IPS-20b (cell line): ENCODE measurements around the gene AGBL4.

ENCODE experiments used
- H3K27ac ChIP-seq: one replicate; pipeline ENCODE4 v1.5.1; 2013; ENCODE audit warnings: low read length
- H3K27me3 ChIP-seq: 2 replicates; pipeline ENCODE4 v1.6.1; 2013; ENCODE audit warnings: mild to moderate bottlenecking, low read length, inconsistent platforms; ENCODE audit not compliant: insufficient read depth
- H3K36me3 ChIP-seq: 2 replicates; pipeline ENCODE4 v1.6.1; 2013; ENCODE audit warnings: low read depth, mild to moderate bottlenecking, inconsistent platforms, low read length, moderate library complexity; ENCODE audit not compliant: insufficient read depth
- H3K4me1 ChIP-seq: 2 replicates; pipeline ENCODE4 v1.6.1; 2013; ENCODE audit warnings: mild to moderate bottlenecking, control low read depth, inconsistent platforms, low read length, moderate library complexity; ENCODE audit not compliant: insufficient read depth
- H3K4me3 ChIP-seq: 2 replicates; pipeline ENCODE4 v1.5.1; 2013; ENCODE audit warnings: mild to moderate bottlenecking, low read length, inconsistent platforms
- H3K9ac ChIP-seq: 2 replicates; pipeline ENCODE4 v1.6.1; 2013; ENCODE audit warnings: low read depth, mild to moderate bottlenecking, inconsistent platforms, low read length, moderate library complexity
- H3K9me3 ChIP-seq: 2 replicates; pipeline ENCODE4 v1.6.1; 2013; ENCODE audit warnings: mild to moderate bottlenecking, low read depth, low read length, inconsistent platforms; ENCODE audit not compliant: insufficient read depth

The AGBL4 gene

DNA sequence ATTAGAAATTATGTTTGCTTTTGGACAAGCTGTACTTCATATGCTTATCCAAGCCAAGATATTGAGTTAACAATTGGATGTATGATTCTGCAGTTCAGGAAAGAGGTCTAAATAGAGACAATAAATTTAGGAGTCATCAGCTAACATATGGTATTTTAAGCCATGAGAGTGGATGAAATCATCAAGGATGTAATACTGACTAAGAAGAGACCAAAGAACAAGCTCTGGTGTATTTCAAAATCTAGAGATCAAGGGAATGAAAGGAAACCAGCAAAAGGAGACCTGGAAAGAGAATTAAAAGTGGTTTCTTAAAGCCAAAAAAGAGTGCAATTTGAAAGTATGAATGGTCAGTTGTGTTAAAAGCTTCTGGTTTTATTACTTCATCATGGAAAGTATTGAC, 1063.4 kb downstream of the AGBL4 start:
- Histone ChIP-seq H3K27me3 (no peaks in the 10 kb centered on the region), H3K4me3 (no peak overlapping the region), H3K27ac (no peak overlapping the region), H3K4me1 (no peaks in the 10 kb centered on the region), H3K36me3 (no peaks in the 10 kb centered on the region), H3K9ac (no peak overlapping the region), H3K9me3 (no peaks in the 10 kb centered on the region)

DNA sequence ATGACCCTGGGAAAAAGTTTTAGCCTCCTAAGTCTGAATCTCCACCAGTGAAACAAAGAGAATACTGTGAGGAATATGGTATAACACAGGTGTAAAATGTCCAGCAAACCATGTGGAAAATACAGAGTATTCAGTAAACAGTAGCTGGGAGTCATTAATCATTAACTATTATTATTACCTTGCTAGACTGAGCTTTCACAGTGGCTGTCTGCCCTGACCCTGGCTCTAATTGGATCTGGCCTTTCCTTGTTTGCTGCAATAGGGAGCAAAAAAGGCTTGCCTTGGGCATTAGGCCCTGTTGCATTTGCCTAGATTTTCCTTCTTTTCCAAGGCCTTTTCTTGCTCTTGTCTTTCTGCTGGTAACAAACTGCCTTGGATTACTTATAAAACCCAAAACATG, 1068.0 kb downstream of the AGBL4 start:
- H3K9ac ChIP-seq = no peak overlapping the region
- no peak overlapping the region for H3K27ac ChIP-seq
- no peak overlapping the region for H3K4me3 ChIP-seq
- no peaks in the 10 kb centered on the region for H3K9me3 ChIP-seq
- no peaks in the 10 kb centered on the region for H3K4me1 ChIP-seq
- no peaks in the 10 kb centered on the region for H3K27me3 ChIP-seq
- H3K36me3 ChIP-seq = no peaks in the 10 kb centered on the region

DNA sequence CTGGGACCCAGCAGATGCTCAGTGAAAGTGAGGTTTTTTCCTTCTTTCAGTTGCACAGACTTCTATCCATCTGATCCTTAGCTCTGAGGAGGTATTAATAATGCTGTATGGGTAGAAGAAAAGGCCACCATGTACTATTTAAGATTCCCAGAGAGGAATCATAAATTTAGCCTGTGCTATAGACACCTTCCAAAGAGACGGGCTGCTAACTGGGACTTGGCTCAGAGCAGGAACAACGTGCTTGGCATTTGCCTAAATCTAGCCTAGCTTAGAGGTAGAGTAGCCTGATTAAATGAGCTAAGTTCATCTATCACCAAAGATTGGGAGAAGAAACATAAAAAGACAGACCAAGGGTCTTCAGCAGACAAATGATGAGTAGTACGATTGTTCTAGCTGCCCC, 1070.1 kb downstream of the AGBL4 start:
- Histone ChIP-seq H3K9ac (no peak overlapping the region), H3K36me3 (no peaks in the 10 kb centered on the region), H3K27ac (no peak overlapping the region), H3K27me3 (no peaks in the 10 kb centered on the region), H3K9me3 (no peaks in the 10 kb centered on the region), H3K4me1 (no peaks in the 10 kb centered on the region), H3K4me3 (no peak overlapping the region)

DNA sequence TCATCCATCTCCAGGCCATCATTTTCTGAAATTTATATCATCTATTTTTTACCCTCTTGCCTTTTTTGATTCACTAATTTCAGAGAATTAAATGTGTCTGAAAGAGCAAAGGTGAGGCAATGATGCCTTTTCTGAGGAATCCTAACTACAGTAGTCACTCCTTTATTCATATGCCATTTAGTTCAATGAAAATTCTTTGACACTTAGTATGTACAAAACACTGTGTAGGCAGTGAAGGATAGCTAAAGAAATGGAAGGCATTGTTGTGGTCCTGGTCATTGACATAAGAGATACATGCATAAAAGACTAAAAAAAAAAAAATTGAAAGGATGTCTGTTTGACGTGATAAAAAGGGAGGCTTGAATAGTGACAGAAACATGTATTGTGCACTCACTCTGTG, 1075.2 kb downstream of the AGBL4 start:
- H3K9ac ChIP-seq = no peak overlapping the region

DNA sequence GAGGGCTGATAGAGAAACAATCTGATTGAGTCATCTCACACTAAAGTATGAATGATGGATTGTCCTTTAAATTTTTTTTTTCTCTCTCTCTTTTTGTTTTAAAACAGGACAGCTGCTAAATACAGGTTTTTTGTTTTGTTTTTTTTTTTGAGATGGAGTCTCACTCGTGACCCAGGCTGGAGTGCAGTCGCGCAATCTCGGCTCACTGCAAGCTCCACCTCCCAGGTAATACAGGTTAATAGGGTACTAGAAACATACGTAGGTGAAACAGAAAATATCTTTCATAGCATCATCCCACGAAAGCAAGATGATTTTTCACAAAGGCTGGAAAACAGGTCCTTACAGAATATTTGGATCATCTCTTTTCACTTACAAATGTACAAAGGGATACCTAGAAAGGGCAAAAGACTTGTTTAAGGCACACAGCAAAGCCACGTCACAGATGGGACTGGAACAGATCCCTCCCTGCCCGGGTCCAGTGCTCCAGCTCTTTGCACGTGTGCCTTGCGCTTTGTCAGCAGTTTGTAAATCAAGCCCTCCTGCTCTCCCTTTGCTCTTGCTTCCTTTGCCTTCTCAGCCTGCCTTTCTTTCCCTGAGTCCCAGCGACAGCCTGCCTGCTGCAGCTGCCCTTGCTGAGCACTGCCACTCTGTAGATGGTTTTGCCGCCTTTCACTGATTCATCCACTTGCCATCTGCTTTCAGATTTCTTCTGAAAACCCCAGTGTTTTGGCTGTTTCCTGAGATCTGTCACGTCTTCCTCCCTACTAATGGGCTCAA, 1075.8 kb downstream of the AGBL4 start:
- peaks cover 3% of the 10 kb centered on the region; the same call in 1 of the 2 replicates for H3K4me1 ChIP-seq
- H3K9me3 ChIP-seq = no peaks in the 10 kb centered on the region
- H3K27ac ChIP-seq = no peak overlapping the region
- H3K4me3 ChIP-seq = no peak overlapping the region
- H3K27me3 ChIP-seq = no peaks in the 10 kb centered on the region
- no peaks in the 10 kb centered on the region for H3K36me3 ChIP-seq
- H3K9ac ChIP-seq = no peak overlapping the region

More for the DNA sequence above, 1075.2 kb downstream of the AGBL4 start:
- Histone ChIP-seq H3K4me3 (no peak overlapping the region), H3K36me3 (no peaks in the 10 kb centered on the region), H3K9me3 (no peaks in the 10 kb centered on the region), H3K27me3 (no peaks in the 10 kb centered on the region), H3K27ac (no peak overlapping the region), H3K4me1 (peaks cover 3% of the 10 kb centered on the region; the same call in 1 of the 2 replicates)

DNA sequence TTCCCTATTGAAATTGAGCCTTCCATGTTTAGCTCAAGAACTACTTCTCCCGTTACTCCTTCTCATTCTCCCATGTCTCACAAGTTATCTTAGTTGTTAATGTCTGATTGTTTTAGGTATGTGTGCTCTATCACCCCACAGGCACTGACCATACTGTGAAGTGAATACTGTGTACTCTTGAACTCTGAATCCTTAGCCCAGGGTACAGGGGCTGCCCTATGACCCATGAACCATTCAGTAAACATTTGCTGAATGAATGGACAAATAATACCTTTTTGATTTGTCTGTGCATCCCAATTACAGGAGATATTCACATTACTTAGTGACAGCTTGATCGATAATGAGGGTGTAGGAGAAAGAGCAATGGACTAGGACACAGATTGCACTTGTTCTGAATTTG, 1077.7 kb downstream of the AGBL4 start:
- Histone ChIP-seq H3K36me3 (no peaks in the 10 kb centered on the region), H3K9me3 (no peaks in the 10 kb centered on the region), H3K27ac (no peak overlapping the region), H3K27me3 (no peaks in the 10 kb centered on the region), H3K4me1 (peaks cover 3% of the 10 kb centered on the region; the same call in 1 of the 2 replicates), H3K4me3 (no peak overlapping the region), H3K9ac (no peak overlapping the region)

DNA sequence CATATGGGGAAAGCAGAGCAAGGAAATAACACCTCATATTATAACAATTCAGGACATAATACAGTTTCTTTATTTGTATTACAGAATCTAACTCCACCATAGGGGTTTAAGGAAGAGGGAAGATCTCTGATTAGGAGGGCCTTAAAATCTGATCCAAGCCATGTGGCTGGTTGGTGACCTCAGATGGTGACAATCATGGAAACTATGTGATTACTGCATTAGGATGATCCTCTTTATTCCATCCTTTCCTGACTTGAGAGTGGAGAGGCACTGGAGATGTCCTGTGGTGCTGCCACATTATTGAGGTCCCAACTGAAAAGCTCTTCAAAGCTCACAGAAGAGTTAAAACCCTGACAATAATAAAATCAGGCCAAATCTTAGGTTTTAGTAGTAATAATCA, 1078.9 kb downstream of the AGBL4 start:
- Histone ChIP-seq H3K4me1 (peaks cover 3% of the 10 kb centered on the region; the same call in 1 of the 2 replicates), H3K9me3 (no peaks in the 10 kb centered on the region), H3K9ac (no peak overlapping the region)

DNA sequence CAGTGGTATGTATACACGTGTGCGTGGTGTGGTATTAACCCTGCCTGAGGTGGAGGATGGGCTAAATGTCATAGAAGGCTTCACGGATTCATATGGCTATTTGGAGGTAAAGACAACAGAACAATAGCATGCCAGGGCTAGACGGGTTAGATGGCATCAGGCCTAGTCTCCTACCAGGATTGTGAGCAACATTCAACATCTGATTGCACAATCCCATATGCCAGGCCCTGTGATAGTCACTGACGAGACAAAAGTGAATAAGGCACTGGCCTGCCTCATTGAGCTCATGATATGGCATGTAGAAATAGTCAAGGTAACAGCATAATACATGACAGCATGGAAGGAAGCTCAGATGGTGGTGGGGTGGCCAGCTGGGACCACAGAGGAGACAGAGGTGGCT, 1079.9 kb downstream of the AGBL4 start:
- no peaks in the 10 kb centered on the region for H3K36me3 ChIP-seq
- H3K9me3 ChIP-seq = no peaks in the 10 kb centered on the region
- no peaks in the 10 kb centered on the region for H3K27me3 ChIP-seq
- H3K4me1 ChIP-seq = peaks cover 3% of the 10 kb centered on the region; the same call in 1 of the 2 replicates
- no peak overlapping the region for H3K27ac ChIP-seq
- H3K4me3 ChIP-seq = no peak overlapping the region
- no peak overlapping the region for H3K9ac ChIP-seq

More for the DNA sequence above, 1078.9 kb downstream of the AGBL4 start:
- Histone ChIP-seq H3K27me3 (no peaks in the 10 kb centered on the region), H3K36me3 (no peaks in the 10 kb centered on the region), H3K27ac (no peak overlapping the region), H3K4me3 (no peak overlapping the region)

DNA sequence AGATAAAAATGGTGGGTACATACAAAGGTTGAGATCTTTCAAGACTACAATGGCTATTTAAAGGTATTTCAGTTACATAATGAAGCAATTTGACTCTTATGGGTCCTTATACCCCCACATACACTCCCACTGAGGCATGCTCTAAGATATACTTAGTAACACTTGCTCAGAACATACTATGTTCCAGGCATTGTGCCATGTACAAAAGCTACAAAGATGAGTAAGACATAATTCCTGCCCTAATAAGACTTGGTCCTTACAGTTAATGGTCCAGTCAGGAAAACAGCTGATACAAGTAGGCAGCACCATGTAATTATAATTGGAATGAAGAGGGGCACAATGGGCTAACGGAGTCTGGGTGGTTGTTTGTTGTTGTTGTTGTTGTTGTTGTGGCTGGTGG, 1080.4 kb downstream of the AGBL4 start:
- Histone ChIP-seq H3K9ac (no peak overlapping the region), H3K4me3 (no peak overlapping the region), H3K36me3 (no peaks in the 10 kb centered on the region), H3K27me3 (no peaks in the 10 kb centered on the region), H3K27ac (no peak overlapping the region), H3K4me1 (peaks cover 3% of the 10 kb centered on the region; the same call in 1 of the 2 replicates), H3K9me3 (no peaks in the 10 kb centered on the region)

DNA sequence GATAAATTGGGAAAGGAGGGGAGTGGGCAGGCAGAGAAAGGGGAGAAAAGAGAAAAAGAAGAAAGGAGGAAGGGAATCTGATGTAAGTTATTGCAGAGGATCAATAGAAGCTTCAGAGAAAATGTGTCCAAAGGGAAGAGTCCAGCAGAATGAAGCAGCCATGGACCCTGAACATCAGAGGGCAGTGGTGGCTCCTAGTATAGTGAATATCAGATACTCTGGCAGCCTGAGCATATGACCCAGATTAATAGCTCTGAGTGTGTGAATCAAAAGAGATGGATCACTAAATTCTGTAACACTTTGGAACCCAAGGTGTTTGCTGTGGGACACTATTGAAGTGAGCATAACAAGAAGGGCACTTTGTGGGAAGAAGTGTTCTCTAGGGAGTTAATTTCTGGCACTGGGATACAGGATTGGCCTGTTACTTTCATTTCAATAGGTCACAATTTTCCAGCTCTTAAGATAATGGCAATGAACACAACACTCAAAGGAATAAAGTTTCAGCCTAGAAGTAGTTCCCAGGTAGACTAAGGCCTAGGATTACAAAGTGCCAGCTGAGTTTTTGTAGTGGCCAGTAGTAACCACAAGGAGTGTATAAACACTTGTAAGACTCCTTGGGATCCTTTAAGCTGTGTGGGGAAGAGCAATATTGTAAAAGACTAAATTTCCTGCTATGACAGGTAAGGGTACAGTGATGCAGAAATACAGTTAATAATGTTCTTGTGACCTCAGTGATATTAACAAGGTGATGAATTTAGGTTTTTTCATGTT, 1082.6 kb downstream of the AGBL4 start:
- no peaks in the 10 kb centered on the region for H3K9me3 ChIP-seq
- no peaks in the 10 kb centered on the region for H3K4me1 ChIP-seq
- H3K27ac ChIP-seq = no peak overlapping the region

DNA sequence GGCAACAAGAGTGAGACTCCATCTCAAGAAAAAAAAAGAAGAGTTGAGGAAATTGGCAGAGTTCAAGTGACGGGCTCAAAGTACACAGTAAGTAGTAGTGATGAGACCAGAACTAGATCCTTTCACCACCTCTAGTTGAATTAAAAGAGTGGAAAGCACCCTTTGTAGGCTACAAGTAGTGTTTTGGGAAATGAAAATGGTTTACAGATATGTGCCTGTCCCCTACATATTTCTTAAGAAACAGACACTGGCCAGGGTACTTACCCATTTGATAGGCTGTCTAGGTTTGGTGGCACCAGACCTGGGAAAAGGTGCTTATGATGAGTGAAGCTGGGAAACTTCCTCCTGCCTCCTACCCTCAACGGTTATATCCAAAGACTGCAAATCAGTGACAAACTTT, 1083.4 kb downstream of the AGBL4 start:
- H3K27me3 ChIP-seq = no peaks in the 10 kb centered on the region
- H3K4me3 ChIP-seq = no peak overlapping the region
- no peaks in the 10 kb centered on the region for H3K9me3 ChIP-seq
- H3K9ac ChIP-seq = no peak overlapping the region
- no peak overlapping the region for H3K27ac ChIP-seq
- no peaks in the 10 kb centered on the region for H3K4me1 ChIP-seq
- H3K36me3 ChIP-seq = no peaks in the 10 kb centered on the region

More for the DNA sequence above, 1082.6 kb downstream of the AGBL4 start:
- no peaks in the 10 kb centered on the region for H3K27me3 ChIP-seq
- no peak overlapping the region for H3K9ac ChIP-seq
- no peaks in the 10 kb centered on the region for H3K36me3 ChIP-seq
- no peak overlapping the region for H3K4me3 ChIP-seq

DNA sequence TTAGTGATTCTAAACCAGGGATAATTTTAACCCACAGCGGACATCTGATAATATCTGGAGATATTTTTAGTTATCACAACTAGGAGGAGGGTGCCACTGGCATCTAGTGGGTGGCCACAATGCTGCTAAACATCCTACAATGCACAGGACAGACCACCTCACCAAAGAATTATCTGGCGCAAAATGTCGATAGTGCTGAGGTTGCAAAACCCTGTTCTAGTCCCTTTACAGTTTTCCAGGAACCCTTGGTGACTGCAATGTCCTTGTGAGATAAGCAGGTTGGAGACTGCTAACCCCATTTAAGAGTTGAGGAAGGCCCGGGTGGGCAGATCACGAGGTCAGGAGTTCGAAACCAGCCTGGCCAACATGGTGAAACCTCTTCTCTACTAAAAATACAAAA, 1083.9 kb downstream of the AGBL4 start:
- no peak overlapping the region for H3K27ac ChIP-seq
- H3K27me3 ChIP-seq = no peaks in the 10 kb centered on the region
- H3K4me1 ChIP-seq = no peaks in the 10 kb centered on the region
- no peak overlapping the region for H3K9ac ChIP-seq
- no peaks in the 10 kb centered on the region for H3K9me3 ChIP-seq
- no peak overlapping the region for H3K4me3 ChIP-seq
- H3K36me3 ChIP-seq = no peaks in the 10 kb centered on the region
